Effector memory CD8-positive, alpha-beta T cell (primary cell): Measurements from ENCODE around the gene RASAL3.
A peak's percentile ranks its signal among the peaks of the same experiment; 100 is the strongest.

Experiments
- ATAC-seq: fragments of 150-1000 bp; cut with Tn5 transposase; replicated peaks from 2 replicates; pipeline ENCODE4 v1.10.0; 2021; ENCODE audit warnings: mild to moderate bottlenecking, moderate library complexity
- DNase-seq, 3 experiments: peaks; one replicate each; pipeline ENCODE4 v3.0.0; 2021
- H3K27ac Mint-ChIP-seq, 2 donors: one replicate each; pipeline ENCODE4 v1.8.0; 2022; ENCODE audit warnings: mild to moderate bottlenecking in 2 of 2, mixed read lengths in 2 of 2, moderate library complexity in 2 of 2
- H3K27me3 Mint-ChIP-seq, 2 donors: one replicate each; pipeline ENCODE4 v1.8.0; 2022; ENCODE audit warnings: mixed read lengths in 2 of 2
- H3K36me3 Mint-ChIP-seq: one replicate; pipeline ENCODE4 v1.8.0; 2022; ENCODE audit warnings: mild to moderate bottlenecking, moderate library complexity, mixed read lengths; ENCODE audit not compliant: insufficient read depth
- H3K4me1 Mint-ChIP-seq, 2 donors: one replicate each; pipeline ENCODE4 v1.8.0; 2022; ENCODE audit warnings: low read depth in 2 of 2, mixed read lengths in 2 of 2
- H3K4me3 Mint-ChIP-seq, 2 donors: one replicate each; pipeline ENCODE4 v1.8.0; 2022; ENCODE audit warnings: mild to moderate bottlenecking in 2 of 2, mixed read lengths in 2 of 2, moderate library complexity in 2 of 2
- H3K9me3 Mint-ChIP-seq, 2 donors: one replicate each; pipeline ENCODE4 v1.8.0; 2022; ENCODE audit warnings: mixed read lengths in 2 of 2

Gene RASAL3

DNA sequence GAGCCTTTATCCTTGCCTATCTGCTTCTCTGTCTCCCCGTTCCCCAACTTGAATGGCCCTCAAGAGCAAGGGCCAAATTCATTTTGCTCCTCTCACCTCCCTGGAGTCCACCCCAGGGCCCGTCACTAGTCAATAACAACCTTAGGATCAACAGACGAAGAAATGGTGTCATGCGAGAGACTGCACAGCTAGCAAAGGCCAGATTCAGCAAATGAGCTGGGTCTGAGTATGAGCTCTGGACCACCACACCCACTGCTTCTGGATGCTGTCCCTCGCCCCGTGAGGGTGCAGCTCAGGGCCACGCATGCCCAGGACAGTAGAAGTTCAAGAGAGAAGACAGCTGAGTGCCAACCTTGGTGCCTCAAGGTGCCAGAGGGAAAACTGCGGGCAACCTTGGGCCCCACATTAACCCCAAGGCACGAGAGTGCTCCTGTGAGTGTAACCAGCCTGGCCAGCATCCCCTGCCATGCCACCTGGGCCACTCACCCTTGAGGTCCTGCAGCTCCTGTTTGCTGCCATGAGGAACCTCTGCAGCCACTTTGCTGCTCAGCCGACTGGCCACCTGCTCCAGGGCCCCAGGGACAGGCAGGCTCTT lies 33.7 kb downstream of the RASAL3 start:
- Mint-ChIP-seq H3K36me3 (peaks cover 16% of the 10 kb centered on the region), H3K9me3 (no peaks in the 10 kb centered on the region), H3K4me1 (peaks cover 29 to 31% of the 10 kb centered on the region in 2 donors), H3K27ac (no peak overlapping the region), H3K27me3 (no peaks in the 10 kb centered on the region), H3K4me3 (peak overlapping the region; percentile 93 to 95)
- no peak for ATAC-seq
- no peak for DNase-seq

DNA sequence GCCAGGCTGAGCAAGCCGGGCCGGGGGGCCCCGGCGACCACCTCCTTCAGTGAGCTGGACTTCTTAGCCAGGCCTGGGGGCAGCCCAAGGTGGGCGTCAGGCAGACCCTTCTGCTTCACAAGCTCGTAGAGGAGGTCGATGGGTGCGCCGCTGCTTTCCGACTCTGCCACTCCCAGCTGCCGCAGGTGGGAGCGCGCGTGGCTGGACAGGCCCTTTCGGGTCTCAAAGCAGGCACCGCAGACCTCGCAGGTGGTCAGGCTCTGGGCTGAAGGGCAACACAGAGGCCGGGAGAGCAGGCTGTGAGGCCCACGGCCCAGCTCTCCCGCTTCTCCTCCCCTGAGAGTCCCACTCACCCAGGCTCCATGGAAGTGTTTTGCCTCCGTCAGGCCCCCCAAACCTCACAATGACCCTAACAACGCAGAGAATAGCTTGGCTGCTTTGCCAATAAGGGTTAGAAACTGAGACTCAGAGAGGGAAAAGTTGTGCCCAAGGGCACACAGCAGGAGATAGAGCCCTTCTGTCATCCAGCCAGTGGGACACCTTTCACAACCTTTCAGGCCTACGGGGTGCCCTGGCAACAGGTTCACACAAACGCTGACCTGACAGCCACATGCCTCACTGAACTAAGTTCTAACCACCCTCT lies 34.4 kb downstream of the RASAL3 start:
- Mint-ChIP-seq H3K4me1 (peaks cover 29 to 31% of the 10 kb centered on the region in 2 donors), H3K4me3 (no peak overlapping the region), H3K27me3 (no peaks in the 10 kb centered on the region), H3K27ac (no peak overlapping the region), H3K36me3 (peaks cover 20% of the 10 kb centered on the region), H3K9me3 (no peaks in the 10 kb centered on the region)
- ATAC-seq, result no peak
- DNase-seq, result no peak

DNA sequence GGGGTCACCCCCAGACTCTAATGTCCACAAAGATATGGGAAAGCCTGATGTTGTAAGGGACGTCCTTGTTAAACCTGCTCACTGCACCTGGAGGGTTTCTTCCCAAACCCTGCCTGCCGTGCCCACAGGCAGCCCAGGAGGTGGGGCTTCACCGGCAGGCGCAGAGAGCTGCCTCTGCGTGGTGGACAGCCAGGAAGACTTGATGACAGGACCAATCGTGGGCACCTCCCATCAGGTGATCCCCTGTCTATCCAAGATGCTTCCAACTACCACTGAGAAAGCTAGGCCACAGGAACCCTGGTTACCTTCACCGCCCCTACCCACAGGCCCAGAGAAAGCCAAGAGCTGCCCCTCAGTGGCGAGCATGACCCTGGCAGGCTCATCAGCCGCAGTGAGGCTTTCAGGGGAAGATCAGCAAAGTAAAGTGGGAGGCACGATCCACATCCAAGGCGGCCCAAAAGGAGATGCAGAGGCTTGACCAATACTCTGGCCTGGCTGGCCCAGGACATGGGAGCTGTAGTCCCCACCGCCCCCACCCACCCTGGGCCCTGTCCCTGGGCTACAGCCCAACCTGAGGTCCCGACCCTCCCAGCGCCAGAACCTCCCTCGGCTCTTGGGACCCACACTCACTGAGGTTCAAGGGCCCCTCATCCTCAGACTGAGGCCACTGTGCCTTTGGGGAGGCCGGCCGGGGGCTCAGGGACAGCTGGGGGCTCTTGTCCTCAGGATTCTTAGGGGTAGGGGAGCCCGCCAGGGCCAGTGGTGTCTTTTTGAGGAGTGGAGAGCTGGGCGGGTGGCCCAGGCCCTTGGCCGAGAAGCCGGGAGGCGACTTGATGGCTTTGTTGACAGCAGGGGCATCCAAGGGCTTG lies 35.2 kb downstream of the RASAL3 start:
- H3K4me3 Mint-ChIP-seq, result no peak overlapping the region
- no peak for DNase-seq
- H3K27me3 Mint-ChIP-seq, result no peaks in the 10 kb centered on the region
- H3K27ac Mint-ChIP-seq, result no peak overlapping the region
- no peaks in the 10 kb centered on the region for H3K9me3 Mint-ChIP-seq
- peaks cover 20% of the 10 kb centered on the region for H3K36me3 Mint-ChIP-seq
- peaks cover 29 to 31% of the 10 kb centered on the region in 2 donors for H3K4me1 Mint-ChIP-seq
- ATAC-seq, result no peak

DNA sequence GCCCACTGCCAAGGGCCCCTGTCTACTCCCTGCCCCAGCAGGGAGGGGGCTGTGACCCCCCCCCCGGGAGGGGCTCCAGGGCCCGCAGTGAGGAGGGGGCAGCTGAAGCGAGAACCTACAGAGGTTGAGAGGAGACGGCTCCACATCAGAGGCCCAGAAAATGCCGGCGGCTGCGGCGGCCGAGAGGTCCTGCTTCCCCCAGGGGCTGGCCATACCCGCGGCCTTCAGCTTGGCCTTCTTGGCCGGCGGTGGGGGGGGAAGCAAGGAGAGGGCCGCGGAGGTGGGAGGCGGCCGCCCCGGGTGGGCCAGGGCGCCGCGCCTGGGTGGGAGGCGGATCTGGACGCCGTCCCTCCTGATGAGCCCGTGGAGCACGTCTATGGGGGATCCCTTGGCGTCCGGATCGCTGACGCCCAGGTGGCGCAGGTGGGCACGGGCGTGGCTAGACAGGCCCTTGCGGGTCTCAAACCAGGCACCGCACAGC lies 36.3 kb downstream of the RASAL3 start:
- Mint-ChIP-seq H3K4me1 (peaks cover 22 to 24% of the 10 kb centered on the region in 2 donors), H3K9me3 (no peaks in the 10 kb centered on the region), H3K4me3 (no peak overlapping the region), H3K36me3 (peaks cover 14% of the 10 kb centered on the region), H3K27me3 (no peaks in the 10 kb centered on the region), H3K27ac (no peak overlapping the region)
- DNase-seq, result no peak
- no peak for ATAC-seq

DNA sequence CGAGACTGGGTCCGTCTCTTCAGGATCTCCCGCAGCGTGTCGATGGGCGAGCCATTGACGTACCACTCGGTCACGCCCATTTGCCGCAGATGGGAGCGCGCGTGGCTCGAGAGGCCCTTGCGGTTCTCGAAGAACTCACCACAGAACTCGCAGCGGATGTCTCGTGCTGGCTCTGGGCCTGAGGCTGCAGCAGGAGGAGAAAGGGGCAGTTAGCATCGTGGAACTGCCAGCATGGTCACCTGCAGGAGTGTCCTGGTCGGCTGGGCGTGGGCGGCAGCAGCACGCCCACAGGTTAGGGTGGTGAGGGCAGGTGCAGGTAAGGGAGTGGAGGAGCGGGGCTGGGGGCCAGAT lies 37.0 kb downstream of the RASAL3 start:
- Mint-ChIP-seq H3K9me3 (no peaks in the 10 kb centered on the region), H3K27me3 (no peaks in the 10 kb centered on the region), H3K27ac (no peak overlapping the region), H3K4me3 (no peak overlapping the region), H3K4me1 (peaks cover 20 to 22% of the 10 kb centered on the region in 2 donors), H3K36me3 (peaks cover 11% of the 10 kb centered on the region)
- DNase-seq, result no peak
- no peak for ATAC-seq

DNA sequence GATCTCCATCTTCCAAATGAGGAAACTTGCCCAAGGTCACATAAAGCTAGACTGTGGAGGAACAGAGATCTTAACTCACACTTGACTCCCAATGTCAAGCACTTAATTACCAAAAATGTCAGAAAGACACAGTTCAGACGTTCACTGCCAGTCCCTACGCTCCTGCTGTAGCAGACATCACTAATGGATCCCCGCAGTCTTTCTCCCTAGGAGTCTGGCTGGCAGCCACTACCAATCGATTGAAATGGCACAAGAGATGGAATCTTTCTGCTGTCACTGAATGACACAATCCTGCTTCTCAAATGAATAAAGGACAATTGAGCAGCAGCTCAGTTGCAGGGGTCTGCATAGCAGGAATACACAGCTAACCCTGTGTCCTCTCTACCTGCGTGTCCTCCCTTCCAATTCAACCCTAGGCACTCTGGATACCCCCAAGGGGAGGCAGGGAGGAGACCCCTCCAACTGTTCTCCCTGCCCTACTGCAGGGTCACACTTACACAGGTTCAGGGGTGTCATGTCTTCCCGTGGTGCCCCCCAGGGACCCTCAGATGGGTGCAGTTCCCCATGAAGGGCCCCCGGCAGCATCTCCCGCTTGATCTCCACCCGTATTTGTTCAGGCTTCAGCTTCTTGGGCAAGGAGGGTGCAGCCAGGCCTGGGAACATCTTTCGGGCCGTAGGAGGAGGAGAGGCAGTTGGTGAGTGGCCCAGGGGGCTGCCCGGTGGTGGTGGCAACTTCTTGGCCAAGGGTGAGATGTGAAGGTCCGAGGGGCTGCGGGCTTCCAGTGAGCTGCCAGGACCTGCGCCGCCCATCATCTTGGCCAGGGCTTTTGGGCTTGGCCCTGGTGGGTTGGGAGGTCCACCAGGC lies 37.6 kb downstream of the RASAL3 start:
- Mint-ChIP-seq H3K36me3 (peaks cover 6% of the 10 kb centered on the region), H3K4me1 (peaks cover 17 to 19% of the 10 kb centered on the region in 2 donors), H3K27me3 (no peaks in the 10 kb centered on the region), H3K27ac (no peak overlapping the region), H3K9me3 (no peaks in the 10 kb centered on the region), H3K4me3 (no peak overlapping the region)
- ATAC-seq (no peak), DNase-seq (no peak)

DNA sequence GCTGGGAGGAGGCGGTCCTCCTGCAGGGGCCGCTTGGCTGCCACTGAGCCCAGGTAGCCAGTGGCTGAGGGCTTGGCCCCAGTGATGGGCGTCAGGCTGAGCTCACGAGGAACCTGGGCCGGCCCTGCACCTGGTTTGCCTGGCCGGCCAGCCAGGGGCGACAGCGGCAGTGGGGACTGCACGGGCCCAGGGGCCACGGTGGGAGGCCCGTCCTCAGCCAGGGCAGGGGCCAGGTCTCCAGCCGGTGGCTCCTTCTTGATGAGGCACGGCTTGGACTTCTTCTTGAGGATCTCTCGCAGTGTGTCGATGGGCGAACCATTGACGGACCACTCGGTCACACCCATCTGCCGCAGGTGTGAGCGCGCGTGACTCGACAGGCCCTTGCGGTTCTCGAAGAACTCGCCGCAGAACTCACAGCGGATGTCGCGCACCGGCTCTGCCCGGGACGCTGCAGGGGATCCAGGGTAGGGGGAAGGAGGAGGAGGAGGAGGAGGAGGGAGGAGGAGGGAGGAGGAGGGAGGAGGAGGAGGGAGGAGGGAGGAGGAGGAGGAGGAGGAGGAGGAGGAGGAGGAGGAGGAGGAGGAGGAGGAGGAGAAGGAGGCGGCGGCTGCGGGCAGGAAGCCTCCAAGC lies 38.9 kb downstream of the RASAL3 start:
- no peak for DNase-seq
- Mint-ChIP-seq H3K27ac (no peak overlapping the region), H3K36me3 (peaks cover 4% of the 10 kb centered on the region), H3K4me3 (no peak overlapping the region), H3K27me3 (no peaks in the 10 kb centered on the region), H3K9me3 (no peaks in the 10 kb centered on the region), H3K4me1 (peaks cover 7 to 8% of the 10 kb centered on the region in 2 donors)
- ATAC-seq, result no peak

DNA sequence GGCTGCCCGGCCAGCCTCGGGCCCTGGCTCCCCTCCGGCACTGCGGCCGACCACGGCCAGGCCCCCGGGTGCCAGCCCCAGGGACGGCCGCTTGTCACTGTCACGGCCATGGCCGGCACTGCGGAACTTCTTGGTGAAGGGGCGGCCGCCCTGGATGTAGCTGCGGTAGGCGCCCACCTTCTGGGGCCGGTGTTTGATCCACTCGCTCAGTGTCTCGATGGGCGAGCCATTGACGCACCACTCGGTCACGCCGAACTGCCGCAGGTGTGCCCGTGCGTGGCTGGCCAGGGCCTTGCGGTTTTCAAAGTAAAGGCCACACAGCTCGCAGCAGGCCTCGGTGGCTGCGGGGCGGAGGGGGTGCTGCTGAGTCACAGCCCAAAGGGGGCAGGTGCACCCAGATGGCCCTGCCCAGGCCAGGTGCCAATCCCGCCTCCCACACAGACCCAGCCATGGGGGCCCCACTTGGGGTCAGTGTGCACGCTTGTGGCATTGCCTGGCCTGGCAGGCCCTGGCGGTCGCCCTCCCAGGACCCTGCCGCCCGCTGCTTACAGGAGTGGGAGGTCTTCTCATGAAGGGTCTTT lies 39.6 kb downstream of the RASAL3 start:
- Mint-ChIP-seq H3K4me3 (no peak overlapping the region), H3K27me3 (no peaks in the 10 kb centered on the region), H3K9me3 (no peaks in the 10 kb centered on the region), H3K36me3 (peaks cover 4% of the 10 kb centered on the region), H3K4me1 (peaks cover 6 to 9% of the 10 kb centered on the region in 2 donors), H3K27ac (no peak overlapping the region)
- DNase-seq (no peak), ATAC-seq (no peak)

DNA sequence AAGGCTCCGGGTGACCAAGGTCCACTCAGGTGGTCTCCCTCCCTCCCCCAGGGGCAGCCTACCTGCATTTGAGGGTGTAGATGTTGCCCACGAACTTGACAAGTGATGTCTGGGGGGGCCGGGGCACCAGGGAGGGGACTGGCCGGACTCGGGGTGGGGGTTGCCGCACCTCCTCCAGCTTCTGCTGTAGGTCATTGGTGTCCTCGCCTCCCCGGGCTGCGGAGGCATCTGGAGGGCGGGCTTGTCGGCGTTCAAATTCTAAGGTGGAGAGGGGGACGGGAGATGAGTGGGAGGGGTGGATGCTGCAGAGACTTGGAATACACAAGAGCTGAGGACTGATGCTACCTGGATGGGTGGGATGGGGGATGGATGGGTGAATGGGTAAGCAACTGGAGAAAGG lies 40.2 kb downstream of the RASAL3 start:
- no peak for DNase-seq
- H3K27ac Mint-ChIP-seq, result no peak overlapping the region
- ATAC-seq, result no peak
- H3K9me3 Mint-ChIP-seq, result no peaks in the 10 kb centered on the region
- H3K4me1 Mint-ChIP-seq, result peaks cover 11 to 14% of the 10 kb centered on the region in 2 donors
- no peak overlapping the region for H3K4me3 Mint-ChIP-seq
- H3K36me3 Mint-ChIP-seq, result peaks cover 4% of the 10 kb centered on the region
- H3K27me3 Mint-ChIP-seq, result no peaks in the 10 kb centered on the region

DNA sequence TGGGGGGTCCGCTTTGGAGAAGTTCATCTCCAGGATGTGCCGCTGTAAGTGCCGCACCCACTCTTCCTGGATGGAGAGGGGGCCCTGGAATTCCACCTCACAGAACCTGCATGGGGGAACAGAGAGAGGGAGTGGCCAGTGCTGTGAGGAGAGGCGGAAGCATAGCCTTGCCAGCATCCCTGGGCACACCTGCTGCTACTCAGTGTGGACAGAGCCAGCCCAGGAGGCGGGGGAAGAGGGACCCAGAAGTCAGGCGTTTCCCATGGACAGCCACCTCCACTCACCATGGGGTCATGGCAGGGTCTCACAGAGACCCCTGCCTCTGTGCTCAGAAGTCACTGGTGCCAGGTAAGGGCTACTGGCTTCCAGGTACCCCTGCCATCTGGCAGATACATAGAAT lies 41.2 kb downstream of the RASAL3 start:
- Mint-ChIP-seq H3K4me1 (peaks cover 14 to 20% of the 10 kb centered on the region in 2 donors), H3K27ac (no peak overlapping the region), H3K4me3 (no peak overlapping the region), H3K36me3 (peaks cover 8% of the 10 kb centered on the region), H3K27me3 (no peaks in the 10 kb centered on the region), H3K9me3 (no peaks in the 10 kb centered on the region)
- ATAC-seq (no peak), DNase-seq (no peak)

DNA sequence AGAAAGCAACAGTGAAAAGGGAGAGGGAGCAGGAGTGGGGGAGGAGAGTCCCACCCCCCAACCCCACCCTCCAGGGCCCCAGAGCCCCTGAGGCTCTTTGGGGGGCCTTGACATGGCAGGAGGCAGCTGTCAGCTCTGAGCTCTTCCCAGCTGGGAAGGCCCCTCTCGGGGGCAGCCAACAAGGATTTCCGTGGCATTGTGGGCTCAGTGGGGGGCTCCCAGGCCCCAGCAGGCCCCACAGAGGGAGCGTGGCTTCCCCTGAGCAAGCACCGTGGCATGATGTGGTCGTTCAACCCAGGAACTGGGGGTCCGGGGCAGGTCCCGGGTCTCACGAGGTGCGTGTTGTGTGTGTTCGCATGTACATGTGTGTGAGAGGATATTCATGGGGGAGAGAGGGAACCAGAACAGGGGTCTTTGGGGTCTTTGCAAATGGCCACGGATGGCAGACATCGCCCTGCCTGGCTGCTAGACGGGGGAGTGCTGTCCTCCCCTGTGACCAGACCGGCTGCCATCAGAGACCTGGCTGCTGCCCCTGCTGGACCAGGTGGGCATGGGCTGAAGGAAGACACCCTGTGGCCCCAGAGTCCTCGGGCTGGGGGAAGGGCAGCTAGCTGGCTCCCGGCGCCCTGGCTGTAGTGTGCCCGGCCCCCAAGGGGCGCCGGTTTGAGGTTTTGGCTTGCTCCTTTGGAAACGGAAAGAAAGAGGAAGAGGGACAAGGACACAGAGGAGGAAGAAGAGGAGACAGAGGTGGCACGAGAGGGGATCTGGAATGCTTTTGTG lies 41.9 kb downstream of the RASAL3 start:
- ATAC-seq (no peak), DNase-seq (no peak)
- Mint-ChIP-seq H3K27ac (no peak overlapping the region), H3K4me3 (no peak overlapping the region), H3K36me3 (peaks cover 8% of the 10 kb centered on the region), H3K9me3 (no peaks in the 10 kb centered on the region), H3K4me1 (peaks cover 18 to 23% of the 10 kb centered on the region in 2 donors), H3K27me3 (no peaks in the 10 kb centered on the region)

DNA sequence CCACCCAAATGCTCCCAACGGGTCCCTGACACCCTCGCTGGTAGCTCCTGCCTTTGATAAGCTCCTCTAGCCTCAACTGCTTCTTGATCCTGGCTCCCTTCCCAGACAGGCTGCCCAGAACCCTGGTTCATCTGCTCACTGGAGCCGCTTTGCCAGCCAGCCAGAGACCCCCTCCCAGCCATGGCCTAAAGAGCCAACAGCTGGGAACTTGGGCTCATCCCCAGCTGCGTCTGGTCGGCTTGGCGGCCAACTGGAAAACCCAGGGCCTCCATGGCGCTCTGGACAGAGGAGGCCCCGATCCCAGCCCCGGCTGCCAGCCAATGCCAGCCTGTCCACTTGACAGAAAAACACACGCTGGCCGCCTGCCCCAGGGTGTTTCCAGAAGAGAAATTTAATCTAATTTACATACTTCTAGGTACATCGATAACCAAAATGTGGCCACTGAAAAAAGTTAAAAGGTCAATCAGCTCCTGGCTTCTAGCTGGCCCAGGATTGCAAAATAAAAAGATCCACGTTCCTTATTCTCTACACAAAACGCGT lies 42.6 kb downstream of the RASAL3 start:
- DNase-seq (no peak), ATAC-seq (no peak)
- Mint-ChIP-seq H3K4me3 (no peak overlapping the region), H3K27me3 (no peaks in the 10 kb centered on the region), H3K4me1 (peaks cover 19 to 23% of the 10 kb centered on the region in 2 donors), H3K27ac (no peak overlapping the region), H3K9me3 (no peaks in the 10 kb centered on the region), H3K36me3 (peaks cover 8% of the 10 kb centered on the region)
